Activated B cell treated with CpG ODN at 0.5 μM for 24 hours (primary cell): Measurements from ENCODE around the gene ESCO1. TPM values are rescaled to one million over a fixed set of nuclear protein-coding genes. Genes with fewer than 3 reads are reported as not detected.
A peak's percentile ranks its signal among the peaks of the same experiment; 100 is the strongest.

ENCODE experiments used
- ATAC-seq: fragments of 200-7000 bp; cut with Tn5 transposase; one replicate; pipeline ENCODE4 v1.10.0; 2021; ENCODE audit warnings: low read depth, mild to moderate bottlenecking, moderate library complexity
- CTCF ChIA-PET: fragments of 350-600 bp; sonication (Branson Sonifier 250); formaldehyde crosslinking; loops from one replicate; lab custom pipeline; 2021; ENCODE audit warnings: antibody characterized with exemption; lab: Charles Lee
- POLR2A ChIA-PET: fragments of 350-600 bp; sonication (Branson Sonifier 250); formaldehyde crosslinking; loops from one replicate; lab custom pipeline; 2021; ENCODE audit warnings: antibody characterized with exemption; lab: Charles Lee
- DNase-seq: peaks from one replicate; pipeline ENCODE4 v3.0.0; 2022
- H3K27ac Mint-ChIP-seq: one replicate; pipeline ENCODE4 v1.8.0; 2020; ENCODE audit warnings: mixed read lengths
- H3K27me3 Mint-ChIP-seq: one replicate; pipeline ENCODE4 v1.8.0; 2021; ENCODE audit warnings: mixed read lengths
- H3K36me3 Mint-ChIP-seq: one replicate; pipeline ENCODE4 v1.8.0; 2021; ENCODE audit warnings: low read depth, mixed read lengths
- H3K4me1 Mint-ChIP-seq: one replicate; pipeline ENCODE4 v1.8.0; 2021; ENCODE audit warnings: mixed read lengths
- H3K4me3 Mint-ChIP-seq: one replicate; pipeline ENCODE4 v1.8.0; 2020; ENCODE audit warnings: mild to moderate bottlenecking, mixed read lengths
- H3K9me3 Mint-ChIP-seq: one replicate; pipeline ENCODE4 v1.8.0; 2020; ENCODE audit warnings: mixed read lengths
- intact Hi-C: fragments of 100-400 bp; cut with micrococcal nuclease; formaldehyde crosslinking; loops from one replicate; pipeline ENCODE4 v1.15.1; 2024
- total RNA-seq: library from RNA; stranded (reverse); gene quantifications from 2 replicates; pipeline ENCODE4 v1.2.3, GENCODE V29; 2022
- TF ChIP-seq, protein P1 (sequence below): fragments of 200-600 bp; IDR thresholded peaks from one replicate; pipeline ENCODE4 v1.8.0; 2022; ENCODE audit warnings: antibody characterized with exemption, mild to moderate bottlenecking

The ESCO1 gene
- total RNA-seq, 1 donor from 2014 or later = 19.6 TPM

DNA sequence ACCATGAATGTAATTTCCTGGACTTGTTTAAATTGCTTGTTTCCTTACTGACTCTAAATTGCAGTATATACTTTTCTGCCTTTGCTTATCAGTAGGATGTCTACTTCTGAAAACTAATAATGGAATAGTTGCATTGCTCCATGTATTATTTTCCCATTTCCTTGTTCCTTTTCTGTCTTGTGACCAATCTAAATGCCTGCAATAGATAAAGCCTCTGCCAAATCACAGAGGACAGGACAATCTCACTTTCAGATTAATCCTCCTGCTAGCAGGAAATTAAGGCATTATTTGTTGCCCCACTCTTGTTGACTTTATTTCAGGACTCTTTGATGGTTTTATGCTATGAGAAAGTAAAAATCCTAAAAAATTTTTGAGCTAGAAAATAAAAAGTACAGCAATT, 4.7 kb upstream of the ESCO1 start:
- no peak overlapping the region for H3K4me3 Mint-ChIP-seq

DNA sequence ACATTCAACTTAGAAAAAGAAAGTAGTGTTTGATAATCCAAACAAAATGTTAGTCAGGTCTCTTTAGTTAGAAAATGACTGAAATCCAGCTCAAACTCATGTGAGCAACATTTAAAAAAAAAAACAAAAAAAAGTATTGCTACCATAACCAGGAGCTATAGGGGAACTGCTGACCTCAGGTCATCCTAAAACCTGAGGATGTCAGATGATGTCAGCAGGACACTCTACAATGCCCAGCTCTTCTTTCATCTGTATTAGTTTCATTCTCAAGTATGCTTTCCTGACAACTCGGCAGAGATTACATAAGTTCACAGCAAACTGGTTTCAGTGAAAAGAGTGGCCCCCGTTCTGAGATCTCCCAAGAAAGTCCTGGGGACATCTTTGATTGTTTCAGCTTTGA, 4.2 kb upstream of the ESCO1 start:
- Mint-ChIP-seq H3K36me3 (peaks cover 10% of the 10 kb centered on the region), H3K27ac (no peak overlapping the region), H3K9me3 (no peaks in the 10 kb centered on the region), H3K27me3 (no peaks in the 10 kb centered on the region), H3K4me1 (peaks cover 24% of the 10 kb centered on the region), H3K4me3 (no peak overlapping the region)
- intact Hi-C loops = loop anchor here (10.0 kb wide), 1 partner anchor 1620 kb away; no protein-coding TSS in a partner anchor
- TF ChIP-seq, protein P1, sequence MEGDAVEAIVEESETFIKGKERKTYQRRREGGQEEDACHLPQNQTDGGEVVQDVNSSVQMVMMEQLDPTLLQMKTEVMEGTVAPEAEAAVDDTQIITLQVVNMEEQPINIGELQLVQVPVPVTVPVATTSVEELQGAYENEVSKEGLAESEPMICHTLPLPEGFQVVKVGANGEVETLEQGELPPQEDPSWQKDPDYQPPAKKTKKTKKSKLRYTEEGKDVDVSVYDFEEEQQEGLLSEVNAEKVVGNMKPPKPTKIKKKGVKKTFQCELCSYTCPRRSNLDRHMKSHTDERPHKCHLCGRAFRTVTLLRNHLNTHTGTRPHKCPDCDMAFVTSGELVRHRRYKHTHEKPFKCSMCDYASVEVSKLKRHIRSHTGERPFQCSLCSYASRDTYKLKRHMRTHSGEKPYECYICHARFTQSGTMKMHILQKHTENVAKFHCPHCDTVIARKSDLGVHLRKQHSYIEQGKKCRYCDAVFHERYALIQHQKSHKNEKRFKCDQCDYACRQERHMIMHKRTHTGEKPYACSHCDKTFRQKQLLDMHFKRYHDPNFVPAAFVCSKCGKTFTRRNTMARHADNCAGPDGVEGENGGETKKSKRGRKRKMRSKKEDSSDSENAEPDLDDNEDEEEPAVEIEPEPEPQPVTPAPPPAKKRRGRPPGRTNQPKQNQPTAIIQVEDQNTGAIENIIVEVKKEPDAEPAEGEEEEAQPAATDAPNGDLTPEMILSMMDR = no peak
- ChIA-PET CTCF (no interaction called here), POLR2A (no interaction called here)
- DNase-seq = no peak
- no peak for ATAC-seq

More for the DNA sequence above, 4.7 kb upstream of the ESCO1 start:
- DNase-seq = no peak
- Mint-ChIP-seq H3K27me3 (no peaks in the 10 kb centered on the region), H3K27ac (no peak overlapping the region), H3K4me1 (peaks cover 22% of the 10 kb centered on the region), H3K9me3 (no peaks in the 10 kb centered on the region), H3K36me3 (peaks cover 5% of the 10 kb centered on the region)
- CTCF ChIA-PET = no interaction called here
- POLR2A ChIA-PET = no interaction called here
- TF ChIP-seq, protein P1 = no peak
- ATAC-seq = no peak
- intact Hi-C loops = loop anchor here (10.0 kb wide), 1 partner anchor 1620 kb away; no protein-coding TSS in a partner anchor

DNA sequence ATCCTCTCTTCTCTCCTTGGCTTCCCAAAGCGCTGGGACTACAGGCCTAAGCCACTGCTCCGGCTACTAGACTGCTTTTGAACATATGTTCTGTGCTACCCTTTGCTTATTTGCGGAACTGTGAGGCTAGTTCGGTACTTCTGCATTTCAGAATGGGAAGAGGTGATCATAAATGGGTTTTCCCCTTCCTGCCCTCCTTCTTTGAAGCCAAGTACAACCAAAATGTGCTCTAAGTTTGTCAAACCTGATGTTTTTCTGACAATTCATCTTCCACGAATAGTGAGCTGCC, 1.7 kb upstream of the ESCO1 start:
- H3K36me3 Mint-ChIP-seq = peaks cover 11% of the 10 kb centered on the region
- H3K27ac Mint-ChIP-seq = peak overlapping the region; percentile 86
- intact Hi-C loops = loop anchor here (10.0 kb wide), 1 partner anchor 1623 kb away; no protein-coding TSS in a partner anchor
- peaks cover 46% of the 10 kb centered on the region for H3K4me1 Mint-ChIP-seq
- H3K27me3 Mint-ChIP-seq = no peaks in the 10 kb centered on the region
- H3K4me3 Mint-ChIP-seq = peak overlapping the region; percentile 71
- TF ChIP-seq, protein P1 = no peak
- ChIA-PET POLR2A (interaction anchor here (1.1 to 5.2 kb wide), 2 partner anchors 9 to 138 kb away, joined by 3 to 152 read pairs; partner anchors contain the start of gene SNRPD1), CTCF (interaction anchor here (4.5 kb wide), 1 partner anchor 9 kb away, joined by 59 read pairs; the partner anchor contains the start of gene SNRPD1)
- DNase-seq = peak; percentile 30
- H3K9me3 Mint-ChIP-seq = no peaks in the 10 kb centered on the region
- ATAC-seq = peak; percentile 15

DNA sequence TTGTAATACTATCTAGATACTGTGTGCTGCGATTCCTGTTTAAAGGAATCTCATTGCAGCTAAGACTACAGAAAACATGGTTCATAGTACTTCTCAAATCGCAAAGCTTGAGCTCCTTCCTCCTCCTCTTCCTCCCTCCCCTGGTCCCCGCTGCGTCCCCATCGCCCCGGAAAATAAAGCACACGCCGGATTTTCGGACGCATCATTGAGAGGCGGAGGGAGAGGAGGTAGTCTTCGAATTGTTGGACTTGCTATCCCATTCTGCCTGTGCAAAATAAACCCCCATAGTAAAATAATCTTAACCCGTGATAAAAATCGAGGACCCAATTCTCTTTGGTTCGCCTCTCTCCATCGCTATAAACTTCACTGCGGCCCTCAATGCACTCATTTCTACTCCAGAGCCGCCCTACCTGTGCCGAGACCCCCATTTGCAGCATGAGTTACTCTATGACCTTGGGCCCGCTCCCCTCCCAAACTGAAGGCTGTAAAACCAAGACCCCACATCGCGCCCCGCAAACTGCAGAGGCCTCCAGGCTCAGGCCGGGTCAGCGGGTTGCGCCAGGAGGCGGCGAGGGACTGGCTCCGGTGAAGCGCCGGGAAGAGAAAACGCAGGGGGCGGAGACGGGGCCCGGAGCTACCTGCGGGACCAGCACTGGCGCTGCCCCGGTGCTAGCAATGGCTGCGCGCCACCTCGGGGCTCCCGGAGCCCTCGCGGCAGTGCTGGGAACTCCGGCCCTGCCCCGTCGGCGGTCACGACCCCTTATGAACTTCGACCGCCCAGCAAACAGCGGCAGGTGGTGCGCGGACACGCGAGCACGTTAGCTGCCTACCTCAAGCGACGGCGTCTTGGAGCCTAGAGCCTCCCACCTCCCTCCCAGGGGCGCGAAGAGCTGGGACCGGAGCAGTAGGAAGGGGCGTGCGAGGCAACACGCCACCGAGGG, 649 bp downstream of the ESCO1 start:
- H3K4me3 Mint-ChIP-seq = peak overlapping the region; percentile 96
- no peaks in the 10 kb centered on the region for H3K9me3 Mint-ChIP-seq
- no peaks in the 10 kb centered on the region for H3K27me3 Mint-ChIP-seq
- intact Hi-C loops = loop anchor here (1.0 to 10.0 kb wide), 7 partner anchors 12 to 1625 kb away; partner anchors contain the start of genes ABHD3, MIB1, RBBP8 and ROCK1
- peaks cover 14% of the 10 kb centered on the region for H3K36me3 Mint-ChIP-seq
- H3K4me1 Mint-ChIP-seq = peaks cover 50% of the 10 kb centered on the region
- ChIA-PET CTCF (interaction anchor here (0.7 to 4.5 kb wide), 6 partner anchors 11 to 140 kb away, joined by 3 to 59 read pairs (median 6); partner anchors contain the start of genes ABHD3 and SNRPD1), POLR2A (interaction anchor here (0.6 to 5.2 kb wide), 22 partner anchors 11 to 1853 kb away, joined by 3 to 152 read pairs (median 4); partner anchors contain the start of genes ABHD3, MIB1, RIOK3 and ROCK1)
- peak overlapping the region; percentile 99 for H3K27ac Mint-ChIP-seq
- ATAC-seq = peak; percentile 49
- DNase-seq = no peak
- TF ChIP-seq, protein P1 = no peak
